HFFc6 (cell line): ENCODE results near the gene FAM163A. TPM values are rescaled to one million over a fixed set of nuclear protein-coding genes. Genes with fewer than 3 reads are reported as not detected.

Experiments
- DNase-seq: peaks from one replicate; pipeline ENCODE4 v3.0.0-alpha.2; 2018
- H3K27ac Mint-ChIP-seq: 2 replicates; pipeline ENCODE4 v1.8.0; 2020; ENCODE audit warnings: mild to moderate bottlenecking, mixed read lengths
- H3K27me3 Mint-ChIP-seq: 2 replicates; pipeline ENCODE4 v1.8.0; 2021; ENCODE audit warnings: mild to moderate bottlenecking, moderate library complexity, mixed read lengths; ENCODE audit not compliant: insufficient read depth
- H3K36me3 Mint-ChIP-seq: 2 replicates; pipeline ENCODE4 v1.8.0; 2021; ENCODE audit warnings: low read depth, mixed read lengths
- H3K4me1 Mint-ChIP-seq: 2 replicates; pipeline ENCODE4 v1.8.0; 2020; ENCODE audit warnings: low read depth, mixed read lengths
- H3K4me3 Mint-ChIP-seq: 2 replicates; pipeline ENCODE4 v1.8.0; 2020; ENCODE audit warnings: mild to moderate bottlenecking, moderate library complexity, mixed read lengths
- H3K9me3 Mint-ChIP-seq: 2 replicates; pipeline ENCODE4 v1.8.0; 2020; ENCODE audit warnings: mild to moderate bottlenecking, mixed read lengths
- total RNA-seq, 6 experiments: library from RNA; stranded (reverse); fragmentation: NEBNext Ultra II Directional; extraction: Animal tissue kit (Norgen Biotek cat#: 25700); gene quantifications; 2 replicates in 1 of 6; 3 replicates in 5 of 6; pipeline ENCODE4 v1.2.3, GENCODE V29; 2021
- TF ChIP-seq, protein P1 (sequence below): fragments of 200-600 bp; sonication (generic); IDR thresholded peaks from 2 replicates; pipeline ENCODE4 v1.5.0; 2021; ENCODE audit warnings: antibody characterized with exemption, mild to moderate bottlenecking

The FAM163A gene
- total RNA-seq, 6 experiments from 2014 or later: not detected

GRCh38 chr1:179773264-179773663, 30.2 kb downstream of the FAM163A start:
- no peak overlapping the region for H3K4me3 Mint-ChIP-seq
- peaks cover 46% of the 10 kb centered on the region for H3K27me3 Mint-ChIP-seq
- H3K27ac Mint-ChIP-seq: no peak overlapping the region
- TF ChIP-seq, protein P1, sequence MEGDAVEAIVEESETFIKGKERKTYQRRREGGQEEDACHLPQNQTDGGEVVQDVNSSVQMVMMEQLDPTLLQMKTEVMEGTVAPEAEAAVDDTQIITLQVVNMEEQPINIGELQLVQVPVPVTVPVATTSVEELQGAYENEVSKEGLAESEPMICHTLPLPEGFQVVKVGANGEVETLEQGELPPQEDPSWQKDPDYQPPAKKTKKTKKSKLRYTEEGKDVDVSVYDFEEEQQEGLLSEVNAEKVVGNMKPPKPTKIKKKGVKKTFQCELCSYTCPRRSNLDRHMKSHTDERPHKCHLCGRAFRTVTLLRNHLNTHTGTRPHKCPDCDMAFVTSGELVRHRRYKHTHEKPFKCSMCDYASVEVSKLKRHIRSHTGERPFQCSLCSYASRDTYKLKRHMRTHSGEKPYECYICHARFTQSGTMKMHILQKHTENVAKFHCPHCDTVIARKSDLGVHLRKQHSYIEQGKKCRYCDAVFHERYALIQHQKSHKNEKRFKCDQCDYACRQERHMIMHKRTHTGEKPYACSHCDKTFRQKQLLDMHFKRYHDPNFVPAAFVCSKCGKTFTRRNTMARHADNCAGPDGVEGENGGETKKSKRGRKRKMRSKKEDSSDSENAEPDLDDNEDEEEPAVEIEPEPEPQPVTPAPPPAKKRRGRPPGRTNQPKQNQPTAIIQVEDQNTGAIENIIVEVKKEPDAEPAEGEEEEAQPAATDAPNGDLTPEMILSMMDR: no peak
- H3K36me3 Mint-ChIP-seq: no peaks in the 10 kb centered on the region
- H3K4me1 Mint-ChIP-seq: peaks cover 7% of the 10 kb centered on the region; the same call in 1 of the 2 replicates
- peaks cover 8% of the 10 kb centered on the region for H3K9me3 Mint-ChIP-seq
- no peak for DNase-seq

DNA sequence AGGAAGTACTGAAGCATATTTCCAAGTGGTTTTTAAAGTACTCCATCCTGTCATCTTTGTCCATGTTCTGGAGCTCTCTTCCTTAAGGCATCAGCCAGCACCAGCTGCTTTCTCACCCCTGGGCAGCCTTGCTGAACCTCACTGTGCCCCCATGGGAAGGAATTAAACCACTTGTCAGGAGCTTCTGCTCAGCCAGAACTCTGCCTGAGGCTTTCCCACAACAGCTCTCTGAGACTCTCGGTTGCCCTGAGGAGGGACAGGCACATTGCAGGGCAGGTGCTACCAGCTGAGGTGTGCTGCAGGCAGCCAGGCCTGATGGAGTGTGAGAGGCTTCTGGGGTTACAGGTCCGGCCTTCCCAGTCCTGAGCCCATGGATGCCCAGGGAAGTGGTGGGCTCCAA, 30.9 kb downstream of the FAM163A start:
- Mint-ChIP-seq H3K36me3 (no peaks in the 10 kb centered on the region), H3K27ac (no peak overlapping the region), H3K4me3 (peak overlapping the region; percentile 87; the same call in 1 of the 2 replicates), H3K4me1 (peaks cover 7% of the 10 kb centered on the region; the same call in 1 of the 2 replicates), H3K9me3 (peaks cover 8% of the 10 kb centered on the region), H3K27me3 (peaks cover 49% of the 10 kb centered on the region)
- no peak for DNase-seq
- TF ChIP-seq, protein P1: no peak

- Mint-ChIP-seq H3K27ac (no peak overlapping the region), H3K9me3 (peaks cover 8% of the 10 kb centered on the region), H3K36me3 (no peaks in the 10 kb centered on the region), H3K27me3 (peaks cover 49% of the 10 kb centered on the region), H3K4me1 (peaks cover 7% of the 10 kb centered on the region; the same call in 1 of the 2 replicates), H3K4me3 (peak overlapping the region; percentile 87)
- TF ChIP-seq, protein P1: no peak
- no peak for DNase-seq
Measured at GRCh38 chr1:179774566-179774965, 31.5 kb downstream of the FAM163A start.

GRCh38 chr1:179775009-179775408, 31.9 kb downstream of the FAM163A start:
- TF ChIP-seq, protein P1: no peak
- DNase-seq: no peak
- Mint-ChIP-seq H3K36me3 (no peaks in the 10 kb centered on the region), H3K9me3 (peaks cover 8% of the 10 kb centered on the region), H3K4me3 (peak overlapping the region; percentile 87), H3K4me1 (peaks cover 7% of the 10 kb centered on the region; the same call in 1 of the 2 replicates), H3K27me3 (peaks cover 47% of the 10 kb centered on the region), H3K27ac (no peak overlapping the region)

DNA sequence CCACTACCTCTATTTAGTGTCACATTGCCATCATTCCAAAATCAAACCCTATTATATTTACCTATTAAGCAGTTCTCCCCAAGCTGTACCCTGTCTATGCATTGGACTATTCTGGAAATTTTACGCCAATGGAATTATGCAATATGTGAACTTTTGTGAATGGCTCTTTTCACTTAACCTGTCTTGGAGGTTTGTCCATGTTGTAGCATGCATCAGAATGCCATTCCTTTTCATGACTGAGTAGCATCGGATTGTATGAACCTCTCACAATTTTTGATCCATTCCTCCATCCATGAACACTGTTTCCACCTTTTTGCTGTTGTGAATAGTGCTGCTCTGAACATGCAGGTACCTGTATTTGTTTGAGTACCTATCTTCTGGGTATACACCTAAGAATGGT, 33.7 kb downstream of the FAM163A start:
- TF ChIP-seq, protein P1: no peak
- no peak for DNase-seq
- peaks cover 7% of the 10 kb centered on the region; the same call in 1 of the 2 replicates for H3K4me1 Mint-ChIP-seq
- peaks cover 50% of the 10 kb centered on the region for H3K27me3 Mint-ChIP-seq
- H3K9me3 Mint-ChIP-seq: peaks cover 8% of the 10 kb centered on the region
- no peaks in the 10 kb centered on the region for H3K36me3 Mint-ChIP-seq
- H3K4me3 Mint-ChIP-seq: no peak overlapping the region
- H3K27ac Mint-ChIP-seq: no peak overlapping the region

DNA sequence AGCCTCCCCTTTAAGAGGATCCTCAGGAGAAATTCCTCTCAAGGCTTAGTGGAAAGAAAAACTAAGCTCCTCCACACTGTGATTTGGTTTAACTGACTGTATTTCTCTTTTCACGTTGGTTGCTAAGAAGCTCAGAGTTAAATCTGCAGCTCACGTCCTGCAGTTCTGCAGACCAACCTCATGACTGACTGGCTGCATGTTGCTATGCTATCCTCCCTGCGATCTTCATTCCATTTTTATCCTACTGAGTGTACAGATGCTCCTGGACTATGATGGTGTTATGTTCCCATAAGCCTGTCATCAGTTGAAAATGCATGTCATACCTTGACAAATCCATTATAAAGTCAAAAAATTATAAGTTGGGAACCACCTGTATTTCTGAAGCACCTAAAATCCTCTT, 34.6 kb downstream of the FAM163A start:
- TF ChIP-seq, protein P1: no peak
- no peaks in the 10 kb centered on the region for H3K36me3 Mint-ChIP-seq
- peaks cover 52% of the 10 kb centered on the region for H3K27me3 Mint-ChIP-seq
- no peak overlapping the region for H3K27ac Mint-ChIP-seq
- DNase-seq: no peak
- no peak overlapping the region for H3K4me3 Mint-ChIP-seq
- peaks cover 7% of the 10 kb centered on the region; the same call in 1 of the 2 replicates for H3K4me1 Mint-ChIP-seq
- peaks cover 6% of the 10 kb centered on the region for H3K9me3 Mint-ChIP-seq
